ENCODE measurements around the gene SHB.

The SHB gene

GRCh38 chr9:38041564-38042243 lies 27.3 kb downstream of the SHB start:
- TF ChIP-seq SIN3A (IDR thresholded peaks at IDR 0.05; ENCODE audit: borderline replicate concordance, insufficient read depth, low read length): no peak
- no peak for TF ChIP-seq REST (IDR thresholded peaks at IDR 0.05; ENCODE audit: insufficient read depth in 1 of 2, low read depth in 2 of 2, low read length in 2 of 2)
- TF ChIP-seq TAF1 (IDR thresholded peaks at IDR 0.05; ENCODE audit: borderline replicate concordance, insufficient read depth, low read length): no peak
- TF ChIP-seq POLR2AphosphoS5 (IDR thresholded peaks at IDR 0.05; ENCODE audit: low read depth, low read length): no peak
- TF ChIP-seq FOXP2 (optimal IDR thresholded peaks at IDR 0.05; ENCODE audit: borderline replicate concordance, extremely low read depth, extremely low read length, insufficient read depth): no peak

- TF ChIP-seq SIN3A (IDR thresholded peaks at IDR 0.05; ENCODE audit: borderline replicate concordance, insufficient read depth, low read length) (no peak), POLR2AphosphoS5 (IDR thresholded peaks at IDR 0.05; ENCODE audit: low read depth, low read length) (no peak), REST (IDR thresholded peaks at IDR 0.05; ENCODE audit: insufficient read depth in 1 of 2, low read depth in 2 of 2, low read length in 2 of 2) (no peak), FOXP2 (optimal IDR thresholded peaks at IDR 0.05; ENCODE audit: borderline replicate concordance, extremely low read depth, extremely low read length, insufficient read depth) (no peak), TAF1 (IDR thresholded peaks at IDR 0.05; ENCODE audit: borderline replicate concordance, insufficient read depth, low read length) (no peak)
These were observed 28.9 kb downstream of the SHB start for GRCh38 chr9:38039907-38040682.

- no peak for TF ChIP-seq FOXP2 (optimal IDR thresholded peaks at IDR 0.05; ENCODE audit: borderline replicate concordance, extremely low read depth, extremely low read length, insufficient read depth)
- TF ChIP-seq REST (IDR thresholded peaks at IDR 0.05; ENCODE audit: insufficient read depth in 1 of 2, low read depth in 2 of 2, low read length in 2 of 2): no peak
- TF ChIP-seq POLR2AphosphoS5 (IDR thresholded peaks at IDR 0.05; ENCODE audit: low read depth, low read length): no peak
- TF ChIP-seq TAF1 (IDR thresholded peaks at IDR 0.05; ENCODE audit: borderline replicate concordance, insufficient read depth, low read length): no peak
- no peak for TF ChIP-seq SIN3A (IDR thresholded peaks at IDR 0.05; ENCODE audit: borderline replicate concordance, insufficient read depth, low read length)
These were observed 29.7 kb downstream of the SHB start for GRCh38 chr9:38039090-38039906.

GRCh38 chr9:38038307-38039089 lies 30.5 kb downstream of the SHB start:
- no peak for TF ChIP-seq TAF1 (IDR thresholded peaks at IDR 0.05; ENCODE audit: borderline replicate concordance, insufficient read depth, low read length)
- no peak for TF ChIP-seq REST (IDR thresholded peaks at IDR 0.05; ENCODE audit: insufficient read depth in 1 of 2, low read depth in 2 of 2, low read length in 2 of 2)
- TF ChIP-seq POLR2AphosphoS5 (IDR thresholded peaks at IDR 0.05; ENCODE audit: low read depth, low read length): no peak
- no peak for TF ChIP-seq FOXP2 (optimal IDR thresholded peaks at IDR 0.05; ENCODE audit: borderline replicate concordance, extremely low read depth, extremely low read length, insufficient read depth)
- no peak for TF ChIP-seq SIN3A (IDR thresholded peaks at IDR 0.05; ENCODE audit: borderline replicate concordance, insufficient read depth, low read length)
